GM12873 (cell line): ENCODE measurements around the gene ZNF592.

Source experiments
- TF ChIP-seq, protein P1 (sequence below): IDR thresholded peaks from 2 replicates; pipeline ENCODE4 v1.5.1; 2012; ENCODE audit warnings: low read depth, mild to moderate bottlenecking, moderate library complexity, low read length, control low read depth; ENCODE audit not compliant: insufficient read depth; ENCODE audit errors: missing control alignments

Gene ZNF592, protein sequence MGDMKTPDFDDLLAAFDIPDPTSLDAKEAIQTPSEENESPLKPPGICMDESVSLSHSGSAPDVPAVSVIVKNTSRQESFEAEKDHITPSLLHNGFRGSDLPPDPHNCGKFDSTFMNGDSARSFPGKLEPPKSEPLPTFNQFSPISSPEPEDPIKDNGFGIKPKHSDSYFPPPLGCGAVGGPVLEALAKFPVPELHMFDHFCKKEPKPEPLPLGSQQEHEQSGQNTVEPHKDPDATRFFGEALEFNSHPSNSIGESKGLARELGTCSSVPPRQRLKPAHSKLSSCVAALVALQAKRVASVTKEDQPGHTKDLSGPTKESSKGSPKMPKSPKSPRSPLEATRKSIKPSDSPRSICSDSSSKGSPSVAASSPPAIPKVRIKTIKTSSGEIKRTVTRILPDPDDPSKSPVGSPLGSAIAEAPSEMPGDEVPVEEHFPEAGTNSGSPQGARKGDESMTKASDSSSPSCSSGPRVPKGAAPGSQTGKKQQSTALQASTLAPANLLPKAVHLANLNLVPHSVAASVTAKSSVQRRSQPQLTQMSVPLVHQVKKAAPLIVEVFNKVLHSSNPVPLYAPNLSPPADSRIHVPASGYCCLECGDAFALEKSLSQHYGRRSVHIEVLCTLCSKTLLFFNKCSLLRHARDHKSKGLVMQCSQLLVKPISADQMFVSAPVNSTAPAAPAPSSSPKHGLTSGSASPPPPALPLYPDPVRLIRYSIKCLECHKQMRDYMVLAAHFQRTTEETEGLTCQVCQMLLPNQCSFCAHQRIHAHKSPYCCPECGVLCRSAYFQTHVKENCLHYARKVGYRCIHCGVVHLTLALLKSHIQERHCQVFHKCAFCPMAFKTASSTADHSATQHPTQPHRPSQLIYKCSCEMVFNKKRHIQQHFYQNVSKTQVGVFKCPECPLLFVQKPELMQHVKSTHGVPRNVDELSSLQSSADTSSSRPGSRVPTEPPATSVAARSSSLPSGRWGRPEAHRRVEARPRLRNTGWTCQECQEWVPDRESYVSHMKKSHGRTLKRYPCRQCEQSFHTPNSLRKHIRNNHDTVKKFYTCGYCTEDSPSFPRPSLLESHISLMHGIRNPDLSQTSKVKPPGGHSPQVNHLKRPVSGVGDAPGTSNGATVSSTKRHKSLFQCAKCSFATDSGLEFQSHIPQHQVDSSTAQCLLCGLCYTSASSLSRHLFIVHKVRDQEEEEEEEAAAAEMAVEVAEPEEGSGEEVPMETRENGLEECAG (N-terminal part only)

DNA sequence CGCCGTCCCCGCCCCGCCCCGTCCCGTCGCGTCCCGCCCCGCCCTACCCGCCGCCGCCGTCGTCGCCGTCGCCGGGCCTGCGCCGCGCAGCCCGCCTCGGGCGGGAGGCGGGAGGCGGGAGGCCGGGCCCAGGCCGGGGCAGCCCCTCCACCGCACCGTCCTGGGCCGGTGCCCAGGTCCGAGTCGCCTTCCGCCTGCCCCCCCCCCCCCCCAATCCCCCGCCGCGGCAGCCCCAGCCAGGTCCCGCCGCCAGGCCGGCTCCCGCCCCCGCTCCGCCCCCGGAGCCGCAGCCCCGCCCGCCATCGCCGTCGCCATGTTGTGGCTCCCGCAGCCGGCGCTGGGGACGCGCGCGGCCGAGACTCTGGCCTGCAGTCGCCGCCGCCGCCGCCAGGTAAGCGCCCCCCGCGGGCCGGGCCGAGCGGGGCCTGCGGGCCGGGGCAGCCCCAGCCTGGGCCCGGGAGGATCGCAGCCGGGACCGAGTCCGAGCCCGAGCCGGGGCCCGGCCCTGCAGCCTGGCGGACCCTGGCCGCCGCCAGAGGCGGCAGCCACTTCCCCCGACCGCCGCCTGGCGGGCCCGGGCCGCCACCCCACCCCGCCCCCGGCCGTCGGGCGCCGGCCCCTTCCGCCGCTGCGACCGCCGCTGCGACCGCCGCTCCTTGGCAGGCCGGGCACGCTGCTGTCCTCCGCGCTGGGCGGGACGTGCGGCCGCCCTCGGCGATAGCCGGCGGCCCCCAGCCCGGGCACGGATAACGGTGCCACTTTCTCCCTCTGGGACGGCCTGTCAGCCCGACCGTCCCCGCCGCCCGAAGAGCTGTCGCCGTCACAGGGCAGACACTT is at the start of gene ZNF592:
TSS of gene ZNF592 (plus strand) at position 319 of the 837 bp plus-strand sequence. CDS start 34,084 bp downstream, outside the sequence.
- TF ChIP-seq, protein P1, sequence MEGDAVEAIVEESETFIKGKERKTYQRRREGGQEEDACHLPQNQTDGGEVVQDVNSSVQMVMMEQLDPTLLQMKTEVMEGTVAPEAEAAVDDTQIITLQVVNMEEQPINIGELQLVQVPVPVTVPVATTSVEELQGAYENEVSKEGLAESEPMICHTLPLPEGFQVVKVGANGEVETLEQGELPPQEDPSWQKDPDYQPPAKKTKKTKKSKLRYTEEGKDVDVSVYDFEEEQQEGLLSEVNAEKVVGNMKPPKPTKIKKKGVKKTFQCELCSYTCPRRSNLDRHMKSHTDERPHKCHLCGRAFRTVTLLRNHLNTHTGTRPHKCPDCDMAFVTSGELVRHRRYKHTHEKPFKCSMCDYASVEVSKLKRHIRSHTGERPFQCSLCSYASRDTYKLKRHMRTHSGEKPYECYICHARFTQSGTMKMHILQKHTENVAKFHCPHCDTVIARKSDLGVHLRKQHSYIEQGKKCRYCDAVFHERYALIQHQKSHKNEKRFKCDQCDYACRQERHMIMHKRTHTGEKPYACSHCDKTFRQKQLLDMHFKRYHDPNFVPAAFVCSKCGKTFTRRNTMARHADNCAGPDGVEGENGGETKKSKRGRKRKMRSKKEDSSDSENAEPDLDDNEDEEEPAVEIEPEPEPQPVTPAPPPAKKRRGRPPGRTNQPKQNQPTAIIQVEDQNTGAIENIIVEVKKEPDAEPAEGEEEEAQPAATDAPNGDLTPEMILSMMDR: peak; percentile 34

DNA sequence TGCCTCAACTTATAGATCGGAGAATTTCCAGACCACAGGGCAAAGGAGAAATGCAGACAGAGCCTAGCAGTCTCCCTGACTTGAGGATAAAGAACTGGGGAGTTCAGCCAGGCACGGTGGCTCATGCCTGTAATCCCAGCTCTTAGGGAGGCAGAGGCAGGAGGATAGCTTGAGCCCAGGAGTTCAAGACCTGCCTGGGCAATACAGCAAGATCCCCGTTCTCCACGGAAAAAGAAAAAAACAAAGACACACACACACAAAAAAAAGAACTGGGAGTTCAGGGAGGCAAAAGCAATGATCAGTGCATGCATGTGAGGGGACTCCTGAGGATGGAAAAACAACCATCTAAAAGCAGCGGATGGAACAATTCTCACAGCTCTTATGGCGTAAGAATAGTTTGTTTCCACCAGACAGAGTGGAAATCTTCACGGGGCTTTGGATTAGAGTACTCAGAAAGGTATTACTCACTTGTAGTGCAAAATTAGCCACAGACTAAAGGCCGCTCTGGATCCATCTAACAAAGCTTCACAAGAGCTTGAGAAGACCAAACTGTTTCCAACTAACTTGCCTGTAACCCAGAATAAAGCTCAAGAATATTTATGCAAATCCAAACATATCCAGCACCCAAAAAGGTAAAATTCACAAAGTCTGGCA is 48.7 kb upstream of the ZNF592 start:
- TF ChIP-seq, protein P1: no peak

DNA sequence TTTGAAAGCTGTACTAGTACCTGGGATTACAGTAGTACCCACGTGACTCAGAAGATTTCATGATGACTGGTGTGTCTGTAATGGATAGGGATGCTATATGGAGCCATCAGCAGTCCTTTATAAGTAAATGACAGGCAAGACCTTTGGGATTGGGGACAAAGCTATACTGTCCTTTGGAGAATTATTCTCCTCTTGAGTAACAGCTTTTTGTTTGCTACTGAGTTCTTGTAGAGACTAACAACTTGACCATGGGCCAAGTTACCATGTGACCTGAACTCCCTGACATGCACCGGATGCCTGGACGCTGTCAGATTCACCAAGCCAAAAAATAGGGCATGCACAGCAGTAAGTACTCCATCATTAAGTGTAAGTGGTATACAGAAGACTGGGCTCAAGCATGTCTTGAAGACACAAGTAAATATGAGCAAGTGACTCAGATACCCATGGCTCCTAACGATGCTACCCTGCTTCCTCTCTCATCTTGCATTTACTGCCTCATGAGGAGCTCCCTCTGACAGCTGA is 45.4 kb upstream of the ZNF592 start:
- TF ChIP-seq, protein P1: no peak

DNA sequence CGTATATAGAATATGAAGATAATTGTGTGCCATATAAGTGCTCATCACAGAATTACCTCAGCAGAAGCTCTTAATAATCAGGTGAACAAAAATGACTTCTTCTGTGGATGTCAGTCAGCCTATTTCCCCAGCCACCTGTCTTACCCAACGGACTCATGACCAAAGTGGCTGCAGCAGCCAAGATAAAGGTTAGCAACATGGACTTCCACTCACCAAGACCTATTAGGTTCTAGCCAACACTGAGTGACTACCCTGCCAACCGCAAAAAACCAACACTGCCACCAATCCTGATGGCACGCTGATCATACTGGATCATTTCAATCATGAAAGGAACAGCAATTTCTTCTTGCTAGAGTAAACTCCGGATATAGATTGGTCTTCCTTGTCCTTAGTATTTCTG is 44.6 kb upstream of the ZNF592 start:
- TF ChIP-seq, protein P1: no peak

DNA sequence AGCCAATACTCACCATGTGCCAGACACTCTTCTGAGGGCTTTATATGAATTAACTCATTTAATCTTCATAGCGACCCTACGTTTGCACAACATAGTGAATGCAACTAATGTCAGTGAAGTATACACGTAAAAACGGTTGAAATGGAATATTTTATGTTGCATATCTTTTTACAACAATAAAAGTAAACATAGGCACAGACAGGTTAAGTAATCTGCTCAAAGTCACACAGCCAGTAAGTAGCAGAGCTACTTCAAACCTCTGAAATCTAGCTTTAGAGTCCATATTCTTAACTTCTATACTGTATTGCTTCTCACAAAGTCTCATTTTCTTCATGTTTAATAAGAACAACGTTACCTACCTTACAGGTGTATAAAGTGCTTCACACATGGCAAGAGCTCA is 34.0 kb upstream of the ZNF592 start:
- TF ChIP-seq, protein P1: no peak

DNA sequence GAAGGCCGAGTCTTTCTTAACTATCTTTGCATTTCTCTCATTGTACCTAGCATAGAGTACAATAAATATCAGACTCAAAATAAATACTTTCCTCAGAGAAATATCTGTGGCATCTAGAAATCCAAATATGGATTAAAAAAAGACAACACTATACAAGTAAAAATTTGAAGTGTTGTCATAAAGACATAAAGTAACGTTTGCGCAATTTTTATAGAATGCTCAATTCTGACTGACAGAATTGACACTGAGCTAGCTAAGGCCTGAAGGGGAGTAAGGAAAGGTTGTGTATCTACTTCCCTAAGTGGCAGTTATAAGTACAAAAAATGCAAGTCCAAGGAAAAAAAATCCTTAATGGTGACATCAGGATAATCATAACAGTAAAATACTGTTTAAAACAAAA is 33.6 kb upstream of the ZNF592 start:
- TF ChIP-seq, protein P1: no peak
